Upper lobe of left lung (tissue), 4 donors: Measurements from ENCODE around the gene ZNF507.

Experiments used
- EP300 ChIP-seq, 4 donors: sonication (generic); formaldehyde crosslinking; IDR thresholded peaks; one replicate each; pipeline ENCODE4 v1.5.1; 2017; ENCODE audit warnings: antibody characterized with exemption in 4 of 4, control low read depth in 2 of 4
- POLR2A ChIP-seq, 4 donors: fragments of 450-650 bp; IDR thresholded peaks; one replicate each; pipeline ENCODE4 v1.5.1; 2016 to 2017; ENCODE audit warnings: antibody characterized with exemption in 4 of 4, mild to moderate bottlenecking in 2 of 4
- POLR2AphosphoS5 ChIP-seq, 2 donors: sonication (generic); formaldehyde crosslinking; IDR thresholded peaks; one replicate each; pipeline ENCODE4 v1.5.1; 2017; ENCODE audit warnings: antibody characterized with exemption in 2 of 2
- TF ChIP-seq, protein P1 (sequence below), 6 experiments: fragments of 450-650 bp in 4 of 6; fragments of 200-600 bp in 2 of 6; sonication (generic) in 2 of 6; IDR thresholded peaks; one replicate each; pipeline ENCODE4 v1.5.1; 2016 to 2019; ENCODE audit warnings: antibody characterized with exemption in 6 of 6

DNA sequence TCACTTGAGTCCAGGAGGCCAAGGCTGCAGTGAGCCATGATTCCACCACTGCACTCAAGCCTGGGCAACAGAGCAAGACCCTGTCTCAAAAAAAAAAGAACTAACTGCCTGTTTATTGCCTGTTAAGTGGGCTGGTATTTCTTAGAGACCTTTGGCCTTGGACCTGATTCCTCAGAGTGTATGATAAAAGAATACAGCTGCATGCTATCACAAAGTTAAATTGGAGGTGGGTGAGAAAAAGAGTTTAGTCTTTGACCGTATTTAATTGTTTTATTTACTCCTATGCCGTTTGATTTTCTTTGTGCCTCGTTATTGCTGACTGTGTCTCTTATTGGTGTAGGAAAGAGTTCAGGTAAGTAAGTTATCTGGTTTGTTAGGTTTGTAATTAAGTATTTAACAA, 34.9 kb downstream of the ZNF507 start:
- no peak for TF ChIP-seq POLR2AphosphoS5 (IDR thresholded peaks at IDR 0.05)
- TF ChIP-seq EP300 (IDR thresholded peaks at IDR 0.05) = no peak
- TF ChIP-seq, protein P1, sequence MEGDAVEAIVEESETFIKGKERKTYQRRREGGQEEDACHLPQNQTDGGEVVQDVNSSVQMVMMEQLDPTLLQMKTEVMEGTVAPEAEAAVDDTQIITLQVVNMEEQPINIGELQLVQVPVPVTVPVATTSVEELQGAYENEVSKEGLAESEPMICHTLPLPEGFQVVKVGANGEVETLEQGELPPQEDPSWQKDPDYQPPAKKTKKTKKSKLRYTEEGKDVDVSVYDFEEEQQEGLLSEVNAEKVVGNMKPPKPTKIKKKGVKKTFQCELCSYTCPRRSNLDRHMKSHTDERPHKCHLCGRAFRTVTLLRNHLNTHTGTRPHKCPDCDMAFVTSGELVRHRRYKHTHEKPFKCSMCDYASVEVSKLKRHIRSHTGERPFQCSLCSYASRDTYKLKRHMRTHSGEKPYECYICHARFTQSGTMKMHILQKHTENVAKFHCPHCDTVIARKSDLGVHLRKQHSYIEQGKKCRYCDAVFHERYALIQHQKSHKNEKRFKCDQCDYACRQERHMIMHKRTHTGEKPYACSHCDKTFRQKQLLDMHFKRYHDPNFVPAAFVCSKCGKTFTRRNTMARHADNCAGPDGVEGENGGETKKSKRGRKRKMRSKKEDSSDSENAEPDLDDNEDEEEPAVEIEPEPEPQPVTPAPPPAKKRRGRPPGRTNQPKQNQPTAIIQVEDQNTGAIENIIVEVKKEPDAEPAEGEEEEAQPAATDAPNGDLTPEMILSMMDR (IDR thresholded peaks at IDR 0.05) = no peak
- TF ChIP-seq POLR2A (IDR thresholded peaks at IDR 0.05) = no peak
